Thyroid gland (tissue), 4 donors: ENCODE measurements around the gene FLT4. TPM values are rescaled to one million over a fixed set of nuclear protein-coding genes. Genes with fewer than 3 reads are reported as not detected.
A peak's percentile ranks its signal among the peaks of the same experiment; 100 is the strongest.

Experiments used
- DNase-seq, 2 donors: peaks; one replicate each; pipeline ENCODE4 v3.0.0-alpha.2; 2019
- H3K27ac ChIP-seq, 3 donors: fragments of 200-600 bp; sonication (generic); 1 replicate in 2 of 3; 2 replicates in 1 of 3; pipeline ENCODE4 v1.5.1; 2016 to 2019; ENCODE audit warnings: mild to moderate bottlenecking in 1 of 3, moderate library complexity in 1 of 3
- H3K27me3 ChIP-seq: fragments of 200-600 bp; sonication (generic); one replicate; pipeline ENCODE4 v1.5.1; 2019
- H3K36me3 ChIP-seq, 2 donors: fragments of 200-600 bp; sonication (generic); one replicate each; pipeline ENCODE4 v1.5.1; 2016 to 2019
- H3K4me1 ChIP-seq, 2 donors: fragments of 200-600 bp; sonication (generic); one replicate each; pipeline ENCODE4 v1.5.1; 2017 to 2019
- H3K4me3 ChIP-seq, 3 donors: fragments of 200-600 bp; sonication (generic); replicated peaks in 1 of 3; 1 replicate in 2 of 3; 2 replicates in 1 of 3; pipeline ENCODE4 v1.5.1; 2016; ENCODE audit warnings: mild to moderate bottlenecking in 1 of 3
- H3K9me3 ChIP-seq: fragments of 200-600 bp; sonication (generic); one replicate; pipeline ENCODE4 v1.5.1; 2017
- CTCF ChIP-seq, 6 experiments: fragments of 200-600 bp in 3 of 6; fragments of 450-650 bp in 3 of 6; sonication (generic) in 3 of 6; IDR thresholded peaks; one replicate each; pipeline ENCODE4 v1.5.1; 2016 to 2019; ENCODE audit warnings: antibody characterized with exemption in 6 of 6, mild to moderate bottlenecking in 2 of 6, inconsistent platforms in 1 of 6, moderate library complexity in 1 of 6
- POLR2A ChIP-seq, 2 donors: fragments of 450-650 bp; IDR thresholded peaks; one replicate each; pipeline ENCODE4 v1.6.1; 2017; ENCODE audit warnings: antibody characterized with exemption in 2 of 2, mild to moderate bottlenecking in 2 of 2, moderate library complexity in 1 of 2
- WGBS, 2 donors: methylation state at CpG; one replicate each; pipeline ENCODE4 v1.1.5; 2017; 5-methylcytosine and 5-hydroxymethylcytosine counted together
- intact Hi-C: fragments of 100-400 bp; cut with DNase I; formaldehyde crosslinking; loops from one replicate; pipeline ENCODE4 v1.15.1; 2023
- total RNA-seq, 4 donors: library from RNA; depleted of rRNA; stranded (reverse); fragments of >200 nt; gene quantifications; one replicate each; pipeline ENCODE4 v1.2.3, GENCODE V29; 2016

FLT4 gene
- total RNA-seq, 4 donors from 2014 or later = 52.8 to 90.9 (median 66.8) TPM

DNA sequence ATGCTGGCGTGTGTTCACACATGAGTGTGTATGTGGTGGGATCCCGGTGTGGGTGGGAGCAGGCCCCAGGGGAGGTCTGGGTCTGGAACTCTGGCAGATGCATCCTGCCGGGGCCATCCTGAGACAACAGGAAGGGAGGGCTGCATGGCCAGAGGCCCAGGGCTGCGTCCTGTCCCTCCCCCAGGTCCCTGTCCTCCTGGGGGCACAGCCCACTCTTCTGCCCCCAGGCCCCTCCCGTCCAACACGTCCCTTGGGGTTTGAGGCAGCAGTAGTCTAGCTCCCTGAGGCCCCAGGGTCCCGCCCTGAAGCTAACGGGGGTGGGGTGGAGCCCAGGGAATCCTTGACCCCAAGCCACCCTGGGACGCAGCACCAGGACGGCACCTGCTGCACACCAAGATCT is 16.6 kb downstream of the FLT4 start:
- Histone ChIP-seq H3K9me3 (no peaks in the 10 kb centered on the region), H3K27ac (no peak overlapping the region), H3K27me3 (no peaks in the 10 kb centered on the region), H3K4me1 (no peaks in the 10 kb centered on the region), H3K4me3 (no peak overlapping the region), H3K36me3 (no peaks in the 10 kb centered on the region)
- 76 to 84% methylated on average over 8 to 9 of the region's 10 CpGs for WGBS, 2 donors
- peak in 1 of 2 donors; percentile 30 for DNase-seq
- no peak for TF ChIP-seq CTCF (IDR thresholded peaks at IDR 0.05)
- no peak for TF ChIP-seq POLR2A (IDR thresholded peaks at IDR 0.05)
- intact Hi-C loops = no loop called here

DNA sequence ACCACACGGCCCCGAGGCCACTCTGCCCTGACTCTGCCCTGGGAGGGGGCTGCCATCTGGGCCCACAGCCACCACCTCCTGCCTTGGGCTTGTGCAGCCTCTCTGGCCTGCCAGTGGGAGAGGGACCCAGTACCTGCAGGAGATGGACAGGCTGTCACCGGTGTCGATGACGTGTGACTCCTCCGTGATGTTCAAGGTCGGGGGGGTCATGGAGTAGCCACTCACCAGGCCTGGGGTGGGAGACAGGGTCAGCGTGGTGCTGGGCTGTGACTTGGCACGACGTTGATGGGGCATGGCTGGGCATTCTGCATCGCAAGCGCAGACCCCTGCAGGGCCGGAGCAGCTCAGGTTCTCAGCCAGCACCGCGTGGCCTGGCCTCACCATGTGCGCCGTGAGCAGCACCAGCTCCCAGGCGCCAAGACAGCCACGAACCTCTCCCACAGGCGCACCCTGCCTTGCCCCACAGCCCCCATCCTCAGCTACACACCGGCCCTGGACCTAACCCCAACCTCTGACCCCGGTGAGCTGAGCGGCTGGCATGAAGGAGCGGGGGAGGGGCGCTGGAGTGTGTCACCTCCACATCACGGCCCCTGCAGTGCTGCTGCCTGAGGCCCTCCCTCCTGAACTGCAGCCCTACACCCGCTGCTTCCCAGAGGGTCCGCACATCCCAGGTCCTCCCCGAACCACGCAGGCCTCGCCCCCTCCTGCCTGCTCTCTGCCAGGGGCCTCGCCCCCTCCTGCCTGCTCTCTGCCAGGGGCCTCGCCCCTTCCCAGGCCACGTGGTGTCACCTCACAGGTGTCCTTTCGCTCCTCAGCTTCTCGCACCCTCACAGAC is 17.6 kb downstream of the FLT4 start:
- Histone ChIP-seq H3K4me1 (no peaks in the 10 kb centered on the region), H3K27ac (no peak overlapping the region), H3K36me3 (no peaks in the 10 kb centered on the region), H3K4me3 (no peak overlapping the region), H3K9me3 (no peaks in the 10 kb centered on the region), H3K27me3 (no peaks in the 10 kb centered on the region)
- WGBS, 2 donors = 47 to 74% methylated on average over 22 to 23 of the region's 36 CpGs
- DNase-seq = no peak
- no peak for TF ChIP-seq CTCF (IDR thresholded peaks at IDR 0.05)
- TF ChIP-seq POLR2A (IDR thresholded peaks at IDR 0.05) = no peak
- intact Hi-C loops = no loop called here

GRCh38 chr5:180630426-180630825 is 19.0 kb downstream of the FLT4 start:
- no peak overlapping the region for H3K4me3 ChIP-seq

DNA sequence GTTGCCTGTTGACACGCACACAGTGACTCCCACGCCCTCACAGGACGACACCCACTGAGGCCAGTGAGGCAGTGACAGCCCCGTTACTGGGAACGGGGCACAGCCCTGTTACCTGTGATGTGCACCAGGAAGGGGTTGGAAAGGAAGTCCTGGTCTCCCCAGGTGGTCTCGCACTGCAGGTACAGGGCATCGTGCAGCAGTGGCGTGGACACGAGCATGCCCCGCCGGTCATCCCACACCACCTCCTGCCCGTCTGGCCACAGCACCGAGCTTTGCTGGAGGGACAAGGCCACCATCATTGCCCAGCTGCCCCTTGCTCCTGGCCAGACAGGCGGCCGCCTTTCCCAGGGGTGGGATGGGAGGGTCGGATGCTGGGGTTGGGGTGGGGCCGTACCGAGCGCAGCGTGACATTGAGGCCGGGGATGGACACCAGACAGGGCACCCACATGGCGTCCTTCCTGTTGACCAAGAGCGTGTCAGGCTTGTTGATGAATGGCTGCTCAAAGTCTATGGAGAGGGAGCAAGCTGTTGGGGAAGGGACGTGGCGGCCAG is 19.5 kb downstream of the FLT4 start:
- Histone ChIP-seq H3K36me3 (no peaks in the 10 kb centered on the region), H3K27me3 (no peaks in the 10 kb centered on the region), H3K9me3 (no peaks in the 10 kb centered on the region), H3K27ac (no peak overlapping the region), H3K4me1 (no peaks in the 10 kb centered on the region), H3K4me3 (no peak overlapping the region)
- intact Hi-C loops = no loop called here
- TF ChIP-seq CTCF (IDR thresholded peaks at IDR 0.05) (no peak), POLR2A (IDR thresholded peaks at IDR 0.05) (no peak)
- DNase-seq = no peak
- WGBS, 2 donors = 85 to 93% methylated on average over 9 to 21 of the region's 25 CpGs

More at GRCh38 chr5:180630426-180630825, 19.0 kb downstream of the FLT4 start:
- Histone ChIP-seq H3K36me3 (no peaks in the 10 kb centered on the region), H3K27ac (no peak overlapping the region), H3K27me3 (no peaks in the 10 kb centered on the region), H3K4me1 (no peaks in the 10 kb centered on the region), H3K9me3 (no peaks in the 10 kb centered on the region)
- intact Hi-C loops = no loop called here
- WGBS, 2 donors = 92% methylated on average over 9 of the region's 22 CpGs; no CpG with 5 or more reads in 1 of the 2 donors
- no peak for DNase-seq
- TF ChIP-seq POLR2A (IDR thresholded peaks at IDR 0.05) = no peak
- no peak for TF ChIP-seq CTCF (IDR thresholded peaks at IDR 0.05)
